ENCODE data around the gene RNF112. TPM values are rescaled to one million over a fixed set of nuclear protein-coding genes. Genes with fewer than 3 reads are reported as not detected.
"Not testable (repeated sequence)": the region's sequence is repeated elsewhere in the genome, so short reads cannot be mapped to it uniquely, and the experiment has no call there.

RNF112 gene
- total and polyA plus RNA-seq, 10 donors = 1.3 to 7.6 (median 2.5) TPM

- TF ChIP-seq CTCF (IDR thresholded peaks at IDR 0.05 in 8 of 11, conservative IDR thresholded peaks at IDR 0.05 in 3 of 11) (no peak), POLR2AphosphoS5 (IDR thresholded peaks at IDR 0.05) (no peak), POLR2A (IDR thresholded peaks at IDR 0.05) (no peak)
- Histone ChIP-seq H3K36me3 (no peaks in the 10 kb centered on the region), H3K4me3 (no peak overlapping the region), H3K4me1 (peaks cover 0 to 17% (median 16%) of the 10 kb centered on the region in 6 donors), H3K9me3 (no peaks in the 10 kb centered on the region), H3K27ac (no peak overlapping the region), H3K27me3 (replicated peaks in 1 of 7) (no peaks in the 10 kb centered on the region)
- 73 to 86% (median 84%) methylated on average over 3 of the region's 3 CpGs for WGBS, 5 donors
- no peak for DNase-seq
- intact Hi-C loops (cut with DNase I; ENCODE audit: low total_unique reads) = no loop called here
Observed at GRCh38 chr17:19457046-19457445, 46.0 kb downstream of the RNF112 start.

- WGBS, 5 donors = 77 to 94% (median 88%) methylated on average over 5 of the region's 5 CpGs
- intact Hi-C loops (cut with DNase I; ENCODE audit: low total_unique reads) = no loop called here
- Histone ChIP-seq H3K9me3 (no peaks in the 10 kb centered on the region), H3K27me3 (replicated peaks in 1 of 7) (no peaks in the 10 kb centered on the region), H3K27ac (no peak overlapping the region), H3K4me1 (peaks cover 6 to 24% (median 24%) of the 10 kb centered on the region in 6 donors), H3K4me3 (no peak overlapping the region), H3K36me3 (no peaks in the 10 kb centered on the region)
- TF ChIP-seq CTCF (IDR thresholded peaks at IDR 0.05 in 8 of 11, conservative IDR thresholded peaks at IDR 0.05 in 3 of 11) (no peak), POLR2AphosphoS5 (IDR thresholded peaks at IDR 0.05) (no peak), POLR2A (IDR thresholded peaks at IDR 0.05) (no peak)
- peak; percentile 24 for DNase-seq
Observed at GRCh38 chr17:19457830-19458271, 46.8 kb downstream of the RNF112 start.

GRCh38 chr17:19458481-19458880, 47.4 kb downstream of the RNF112 start:
- H3K9me3 ChIP-seq; DNase-seq; intact Hi-C loops (cut with DNase I; ENCODE audit: low total_unique reads); H3K27ac ChIP-seq; H3K4me3 ChIP-seq; H3K36me3 ChIP-seq; H3K27me3 ChIP-seq (replicated peaks in 1 of 7): not testable (repeated sequence)
- 87 to 99% (median 92%) methylated on average over 6 of the region's 6 CpGs for WGBS, 5 donors
- peaks cover 10 to 31% (median 30%) of the 10 kb centered on the region in 6 donors for H3K4me1 ChIP-seq

- H3K36me3 ChIP-seq; H3K27me3 ChIP-seq (replicated peaks in 1 of 7); H3K27ac ChIP-seq; intact Hi-C loops (cut with DNase I; ENCODE audit: low total_unique reads); H3K4me3 ChIP-seq; H3K9me3 ChIP-seq; DNase-seq: not testable (repeated sequence)
- peaks cover 14 to 37% (median 36%) of the 10 kb centered on the region in 6 donors for H3K4me1 ChIP-seq
- 71 to 79% (median 78%) methylated on average over 1 of the region's 1 CpG for WGBS, 5 donors
Observed at GRCh38 chr17:19459018-19459655, 48.1 kb downstream of the RNF112 start.

GRCh38 chr17:19460700-19461099, 49.7 kb downstream of the RNF112 start:
- peaks cover 18 to 53% (median 45%) of the 10 kb centered on the region in 6 donors for H3K4me1 ChIP-seq
- H3K27me3 ChIP-seq (replicated peaks in 1 of 7) = no peaks in the 10 kb centered on the region
- H3K9me3 ChIP-seq = no peaks in the 10 kb centered on the region
- WGBS, 5 donors = 76 to 92% (median 87%) methylated on average over 3 of the region's 3 CpGs
- TF ChIP-seq POLR2AphosphoS5 (IDR thresholded peaks at IDR 0.05) (no peak), POLR2A (IDR thresholded peaks at IDR 0.05) (no peak), CTCF (IDR thresholded peaks at IDR 0.05 in 8 of 11, conservative IDR thresholded peaks at IDR 0.05 in 3 of 11) (no peak)
- DNase-seq = peak; percentile 62
- no peak overlapping the region for H3K4me3 ChIP-seq
- H3K36me3 ChIP-seq = no peaks in the 10 kb centered on the region
- H3K27ac ChIP-seq = peak overlapping the region in 5 of 8 donors; percentile 36 to 67 (median 39)
- intact Hi-C loops (cut with DNase I; ENCODE audit: low total_unique reads) = no loop called here
